IMR-90 (cell line): ENCODE results near the gene MAPK10. TPM values are rescaled to one million over a fixed set of nuclear protein-coding genes. Genes with fewer than 3 reads are reported as not detected.

ENCODE experiments used
- ATAC-seq: fragments of 200-7000 bp; cut with Tn5 transposase; 2 replicates; pipeline ENCODE4 v1.9.1; 2020; ENCODE audit warnings: low read depth, mild to moderate bottlenecking, moderate library complexity
- BruUV-seq: library from RNA; stranded (reverse); fragments of 400-500 nt; replicated peaks from 2 replicates; lab custom pipeline; 2021; lab: Mats Ljungman, UMichigan
- CTCF ChIA-PET: fragments of 300-600 bp; formaldehyde crosslinking; extraction: SDS; loops from one replicate; lab custom pipeline; 2021; ENCODE audit warnings: antibody characterized with exemption; lab: Yijun Ruan, JAX
- POLR2A ChIA-PET: fragments of 300-600 bp; sonication (Branson Sonifier 250); formaldehyde crosslinking; loops from one replicate; lab custom pipeline; 2022; ENCODE audit warnings: antibody characterized with exemption; ENCODE audit not compliant: unreplicated experiment; lab: Charles Lee
- DNase-seq: peaks from one replicate; pipeline ENCODE4 v3.0.0; 2013
- H2AFZ ChIP-seq: replicated peaks from 2 replicates; pipeline ENCODE3; 2013; ENCODE audit warnings: low read length, mild to moderate bottlenecking; ENCODE audit not compliant: poor library complexity
- H2AK5ac ChIP-seq: 2 replicates; pipeline ENCODE4 v1.6.1; 2013; ENCODE audit warnings: low read depth, low read length, inconsistent platforms
- H2AK9ac ChIP-seq: replicated peaks from 2 replicates; pipeline ENCODE3; 2013; ENCODE audit warnings: mild to moderate bottlenecking, low read depth, low read length, moderate library complexity; ENCODE audit not compliant: poor library complexity
- H2BK120ac ChIP-seq: 2 replicates; pipeline ENCODE4 v1.6.1; 2013; ENCODE audit warnings: low read depth, low read length, inconsistent platforms
- H2BK15ac ChIP-seq: 3 replicates; pipeline ENCODE4 v1.6.1; 2013; ENCODE audit warnings: low read depth, low read length, inconsistent platforms
- H2BK20ac ChIP-seq: 2 replicates; pipeline ENCODE4 v1.6.1; 2013; ENCODE audit warnings: low read depth, mild to moderate bottlenecking, inconsistent platforms, low read length, moderate library complexity
- H2BK5ac ChIP-seq: 2 replicates; pipeline ENCODE4 v1.6.1; 2013; ENCODE audit warnings: mild to moderate bottlenecking, low read depth, low read length, inconsistent platforms; ENCODE audit not compliant: poor library complexity, severe bottlenecking
- H3K14ac ChIP-seq: replicated peaks from 2 replicates; pipeline ENCODE4 v1.6.1; 2013; ENCODE audit warnings: low read depth, low read length, inconsistent platforms
- H3K18ac ChIP-seq: 2 replicates; pipeline ENCODE4 v1.6.1; 2013; ENCODE audit warnings: low read depth, low read length, control low read depth
- H3K23ac ChIP-seq: 2 replicates; pipeline ENCODE4 v1.6.1; 2013; ENCODE audit warnings: low read depth, low read length, inconsistent platforms
- H3K27ac ChIP-seq: 2 replicates; pipeline ENCODE4 v1.5.1; 2013; ENCODE audit warnings: mild to moderate bottlenecking, control low read depth, low read length; ENCODE audit not compliant: insufficient read depth
- H3K27me3 ChIP-seq: 2 replicates; pipeline ENCODE4 v1.6.1; 2013; ENCODE audit warnings: low read length; ENCODE audit not compliant: control insufficient read depth, insufficient read depth
- H3K36me3 ChIP-seq: 2 replicates; pipeline ENCODE4 v1.6.1; 2013; ENCODE audit warnings: low read length, mixed read lengths; ENCODE audit not compliant: control insufficient read depth, insufficient read depth
- H3K4ac ChIP-seq: 2 replicates; pipeline ENCODE4 v1.6.1; 2013; ENCODE audit warnings: low read depth, low read length, inconsistent platforms
- H3K4me1 ChIP-seq: 2 replicates; pipeline ENCODE4 v1.6.1; 2013; ENCODE audit warnings: low read length, mixed read lengths; ENCODE audit not compliant: control insufficient read depth, insufficient read depth
- H3K4me2 ChIP-seq: 2 replicates; pipeline ENCODE4 v1.6.1; 2013; ENCODE audit warnings: low read depth, mild to moderate bottlenecking, control low read depth, low read length, moderate library complexity
- H3K4me3 ChIP-seq: 2 replicates; pipeline ENCODE4 v1.5.1; 2013; ENCODE audit warnings: low read depth, mild to moderate bottlenecking, control low read depth, low read length, moderate library complexity; ENCODE audit not compliant: insufficient read depth
- H3K56ac ChIP-seq: 2 replicates; pipeline ENCODE4 v1.6.1; 2013; ENCODE audit warnings: low read length, inconsistent platforms; ENCODE audit not compliant: insufficient read depth; ENCODE audit errors: extremely low read depth
- H3K79me1 ChIP-seq, 2 experiments: 2 replicates each; pipeline ENCODE4 v1.6.1; 2013; ENCODE audit warnings: low read length in 2 of 2, inconsistent platforms in 1 of 2, low read depth in 1 of 2
- H3K9ac ChIP-seq: 2 replicates; pipeline ENCODE4 v1.6.1; 2013; ENCODE audit warnings: low read depth, low read length, control low read depth
- H3K9me1 ChIP-seq: 2 replicates; pipeline ENCODE4 v1.6.1; 2013; ENCODE audit warnings: low read length, inconsistent platforms; ENCODE audit not compliant: insufficient read depth
- H3K9me3 ChIP-seq: 2 replicates; pipeline ENCODE4 v1.6.1; 2013; ENCODE audit warnings: low read length; ENCODE audit not compliant: control insufficient read depth, insufficient read depth
- H4K20me1 ChIP-seq: 2 replicates; pipeline ENCODE4 v1.6.1; 2013; ENCODE audit warnings: low read length, inconsistent platforms; ENCODE audit not compliant: insufficient read depth
- H4K5ac ChIP-seq: 2 replicates; pipeline ENCODE4 v1.6.1; 2013; ENCODE audit warnings: mild to moderate bottlenecking, low read depth, low read length, control low read depth
- H4K8ac ChIP-seq, 2 experiments: 2 replicates each; pipeline ENCODE4 v1.6.1; 2013; ENCODE audit warnings: low read depth in 2 of 2, low read length in 2 of 2, control low read depth in 1 of 2, inconsistent platforms in 1 of 2
- H4K91ac ChIP-seq: 2 replicates; pipeline ENCODE4 v1.6.1; 2013; ENCODE audit warnings: low read depth, low read length, inconsistent platforms; ENCODE audit not compliant: insufficient read depth
- CEBPB ChIP-seq: IDR thresholded peaks from 2 replicates; pipeline ENCODE4 v1.6.1; 2012; ENCODE audit warnings: low read depth, low read length, improper control_type of control experiment
- MAZ ChIP-seq: IDR thresholded peaks from 2 replicates; pipeline ENCODE4 v1.6.1; 2012; ENCODE audit warnings: low read depth, mild to moderate bottlenecking, low read length, improper control_type of control experiment, moderate library complexity, borderline replicate concordance
- MXI1 ChIP-seq: IDR thresholded peaks from 2 replicates; pipeline ENCODE4 v1.6.1; 2012; ENCODE audit warnings: low read depth, mild to moderate bottlenecking, low read length, moderate library complexity, borderline replicate concordance
- NFE2L2 ChIP-seq: fragments of 150-350 bp; IDR thresholded peaks from 2 replicates; pipeline ENCODE4 v1.6.1; 2016; ENCODE audit warnings: low read depth, mild to moderate bottlenecking, low read length
- RAD21 ChIP-seq: IDR thresholded peaks from 2 replicates; pipeline ENCODE4 v1.6.1; 2012; ENCODE audit warnings: low read length, improper control_type of control experiment
- RCOR1 ChIP-seq: IDR thresholded peaks from 2 replicates; pipeline ENCODE4 v1.6.1; 2012; ENCODE audit warnings: mild to moderate bottlenecking, low read length, improper control_type of control experiment; ENCODE audit not compliant: insufficient replicate concordance
- WGBS, 2 experiments: methylation state at CpG; one replicate each; pipeline versions ENCODE4 v1.1.5 to v1.1.7; 2013; ENCODE audit warnings: missing lambda C conversion rate in 2 of 2; ENCODE audit not compliant: insufficient read length in 1 of 2; ENCODE audit errors: extremely low coverage in 2 of 2; 5-methylcytosine and 5-hydroxymethylcytosine counted together
- dilution Hi-C: fragments of 300-500 bp; cut with HindIII; formaldehyde crosslinking; loops from one replicate; pipeline ENCODE4 v1.14.3; 2018; ENCODE audit warnings: low sequenced_read_pairs; ENCODE audit not compliant: unreplicated experiment
- in situ Hi-C: fragments of 300-500 bp; cut with MboI; formaldehyde crosslinking; loops from 3 replicates; pipeline ENCODE4 v1.14.3; 2019; ENCODE audit warnings: low sequenced_read_pairs, inconsistent platforms, mixed read lengths
- intact Hi-C: fragments of 100-400 bp; cut with micrococcal nuclease; formaldehyde crosslinking; loops from 2 replicates; pipeline ENCODE4 v1.10.0; 2022
- polyA plus RNA-seq, 3 experiments: library from polyadenylated mRNA; depleted of rRNA; stranded (reverse); fragments of >200 nt; gene quantifications; 2 replicates each; pipeline ENCODE4 v1.2.3, GENCODE V29; 2012; ENCODE audit warnings: low replicate concordance in 1 of 3
- total RNA-seq: library from RNA; depleted of rRNA; stranded (reverse); fragments of >200 nt; gene quantifications from 2 replicates; pipeline ENCODE4 v1.2.3, GENCODE V29; 2012
- TF ChIP-seq, protein P1 (sequence below): fragments of 150-350 bp; IDR thresholded peaks from 2 replicates; pipeline ENCODE4 v1.6.1; 2016; ENCODE audit warnings: low read depth, mild to moderate bottlenecking, low read length, moderate library complexity, borderline replicate concordance
- TF ChIP-seq, protein P2 (sequence below): conservative IDR thresholded peaks from 2 replicates; pipeline ENCODE4 v1.5.1; 2012; ENCODE audit warnings: mild to moderate bottlenecking, low read depth, low read length, improper control_type of control experiment

The MAPK10 gene
- total and polyA plus RNA-seq, 2 of the 4 experiments (the other 2 are of a cell fraction) = 2.8 to 6.5 TPM

DNA sequence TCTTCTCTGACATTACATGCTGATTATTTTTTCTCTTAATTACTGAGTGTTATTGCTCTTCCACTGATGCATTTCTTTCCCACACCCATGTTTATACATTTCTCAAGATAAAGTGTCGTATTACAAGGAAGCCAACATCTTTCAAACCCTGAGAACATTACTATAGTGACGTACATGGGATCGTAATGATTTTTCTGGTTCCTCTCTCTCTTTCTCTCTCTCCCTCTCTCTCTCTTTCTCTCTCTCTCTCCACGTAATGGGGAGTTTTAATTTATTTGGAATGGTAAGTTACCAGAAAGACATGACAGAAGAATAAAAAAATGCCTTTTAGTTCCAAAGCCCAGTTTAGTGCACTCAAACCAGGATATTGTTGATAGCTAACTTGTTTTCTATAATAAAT is 40.4 kb upstream of the MAPK10 start:
- Histone ChIP-seq H3K56ac (no peak overlapping the region), H2BK120ac (no peak overlapping the region), H4K5ac (no peak overlapping the region), H3K9me1 (no peaks in the 10 kb centered on the region), H3K23ac (no peak overlapping the region), H4K8ac (no peak overlapping the region), H2BK15ac (no peak overlapping the region), H3K14ac (no peak overlapping the region), H2BK20ac (no peak overlapping the region), H3K9ac (no peak overlapping the region), H4K91ac (no peak overlapping the region), H2AK9ac (no peak overlapping the region), H3K4me3 (no peak overlapping the region), H2AK5ac (no peak overlapping the region), H3K4ac (no peak overlapping the region), H3K4me2 (no peak overlapping the region), H3K79me1 (no peaks in the 10 kb centered on the region), H3K27ac (no peak overlapping the region), H3K9me3 (no peaks in the 10 kb centered on the region), H3K18ac (no peak overlapping the region), H3K36me3 (no peaks in the 10 kb centered on the region), H3K27me3 (no peaks in the 10 kb centered on the region), H3K4me1 (no peaks in the 10 kb centered on the region), H4K20me1 (no peaks in the 10 kb centered on the region), H2BK5ac (no peak overlapping the region), H2AFZ (no peak overlapping the region)
- BruUV-seq = no TSS peak
- POLR2A ChIA-PET = no interaction called here
- dilution Hi-C loops = no loop called here
- no CpG with 5 or more reads among the region's 4 CpGs for WGBS, 2 experiments
- DNase-seq = peak; percentile 41
- in situ Hi-C loops = no loop called here
- TF ChIP-seq, protein P1, sequence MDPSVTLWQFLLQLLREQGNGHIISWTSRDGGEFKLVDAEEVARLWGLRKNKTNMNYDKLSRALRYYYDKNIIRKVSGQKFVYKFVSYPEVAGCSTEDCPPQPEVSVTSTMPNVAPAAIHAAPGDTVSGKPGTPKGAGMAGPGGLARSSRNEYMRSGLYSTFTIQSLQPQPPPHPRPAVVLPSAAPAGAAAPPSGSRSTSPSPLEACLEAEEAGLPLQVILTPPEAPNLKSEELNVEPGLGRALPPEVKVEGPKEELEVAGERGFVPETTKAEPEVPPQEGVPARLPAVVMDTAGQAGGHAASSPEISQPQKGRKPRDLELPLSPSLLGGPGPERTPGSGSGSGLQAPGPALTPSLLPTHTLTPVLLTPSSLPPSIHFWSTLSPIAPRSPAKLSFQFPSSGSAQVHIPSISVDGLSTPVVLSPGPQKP = no peak
- TF ChIP-seq RAD21 (no peak), RCOR1 (no peak), MXI1 (no peak), NFE2L2 (no peak), MAZ (no peak), CEBPB (no peak)
- TF ChIP-seq, protein P2, sequence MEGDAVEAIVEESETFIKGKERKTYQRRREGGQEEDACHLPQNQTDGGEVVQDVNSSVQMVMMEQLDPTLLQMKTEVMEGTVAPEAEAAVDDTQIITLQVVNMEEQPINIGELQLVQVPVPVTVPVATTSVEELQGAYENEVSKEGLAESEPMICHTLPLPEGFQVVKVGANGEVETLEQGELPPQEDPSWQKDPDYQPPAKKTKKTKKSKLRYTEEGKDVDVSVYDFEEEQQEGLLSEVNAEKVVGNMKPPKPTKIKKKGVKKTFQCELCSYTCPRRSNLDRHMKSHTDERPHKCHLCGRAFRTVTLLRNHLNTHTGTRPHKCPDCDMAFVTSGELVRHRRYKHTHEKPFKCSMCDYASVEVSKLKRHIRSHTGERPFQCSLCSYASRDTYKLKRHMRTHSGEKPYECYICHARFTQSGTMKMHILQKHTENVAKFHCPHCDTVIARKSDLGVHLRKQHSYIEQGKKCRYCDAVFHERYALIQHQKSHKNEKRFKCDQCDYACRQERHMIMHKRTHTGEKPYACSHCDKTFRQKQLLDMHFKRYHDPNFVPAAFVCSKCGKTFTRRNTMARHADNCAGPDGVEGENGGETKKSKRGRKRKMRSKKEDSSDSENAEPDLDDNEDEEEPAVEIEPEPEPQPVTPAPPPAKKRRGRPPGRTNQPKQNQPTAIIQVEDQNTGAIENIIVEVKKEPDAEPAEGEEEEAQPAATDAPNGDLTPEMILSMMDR = no peak
- intact Hi-C loops = no loop called here
- CTCF ChIA-PET = interaction anchor here (0.7 kb wide), 1 partner anchor 96 kb away, joined by 3 read pairs; no protein-coding TSS in a partner anchor
- ATAC-seq = no peak
